A549 (cell line): ENCODE results near the gene POMT2. TPM values are rescaled to one million over a fixed set of nuclear protein-coding genes. Genes with fewer than 3 reads are reported as not detected.

Source experiments
- ATAC-seq, 2 experiments: fragments of 200-7000 bp in 1 of 2; fragments of >200 bp in 1 of 2; cut with Nextera tagmentation in 1 of 2; cut with Tn5 transposase in 1 of 2; 3 replicates each; pipeline versions ENCODE4 v1.8.0 to v1.9.1; 2018 to 2020; ENCODE audit warnings: mild to moderate bottlenecking in 1 of 2, moderate library complexity in 1 of 2
- CTCF ChIA-PET: fragments of 300-600 bp; sonication (Branson Sonifier 250); formaldehyde crosslinking; extraction: SDS; loops from one replicate; lab custom pipeline; 2021; ENCODE audit warnings: antibody characterized with exemption, inconsistent platforms; lab: Yijun Ruan, JAX
- POLR2A ChIA-PET: fragments of 350-600 bp; formaldehyde crosslinking; extraction: SDS; loops from one replicate; lab custom pipeline; 2021; ENCODE audit warnings: antibody characterized with exemption, inconsistent platforms; lab: Yijun Ruan, JAX
- DNase-seq, 2 experiments: peaks; one replicate each; pipeline versions ENCODE4 v3.0.0 to v3.0.0-alpha.2; 2011 to 2016; ENCODE audit warnings: low read depth in 1 of 2, low spot score in 1 of 2
- FAIRE-seq: peaks from 2 replicates; lab custom pipeline; 2011; peaks lifted over from hg19 to GRCh38; lab: Jason Lieb, UNC
- H3K27ac ChIP-seq, 2 experiments: fragments of >200 bp; sonication (Bioruptor Twin); formaldehyde crosslinking; 3 replicates each; pipeline ENCODE4 v1.5.1; 2016 to 2017
- H3K4me1 ChIP-seq: fragments of >200 bp; sonication (Bioruptor Twin); formaldehyde crosslinking; 3 replicates; pipeline ENCODE4 v1.6.1; 2016
- H3K4me2 ChIP-seq: fragments of >200 bp; sonication (Bioruptor Twin); formaldehyde crosslinking; 3 replicates; pipeline ENCODE4 v1.6.1; 2016
- H3K4me3 ChIP-seq: fragments of >200 bp; sonication (Bioruptor Twin); formaldehyde crosslinking; 3 replicates; pipeline ENCODE4 v1.5.1; 2016
- H3K9me3 ChIP-seq: fragments of >200 bp; sonication (Bioruptor Twin); formaldehyde crosslinking; 3 replicates; pipeline ENCODE4 v1.6.1; 2016
- ATOH8 ChIP-seq: fragments of 250-450 bp; sonication (Bioruptor Pico); IDR thresholded peaks from 2 replicates; pipeline ENCODE4 v1.5.0; 2020; ENCODE audit warnings: low read depth, mild to moderate bottlenecking, moderate library complexity
- EHF ChIP-seq: fragments of 250-450 bp; sonication (Bioruptor Pico); IDR thresholded peaks from 2 replicates; pipeline ENCODE4 v1.5.0; 2020; ENCODE audit warnings: mild to moderate bottlenecking
- ELK1 ChIP-seq: fragments of 150-350 bp; IDR thresholded peaks from 2 replicates; pipeline ENCODE4 v1.6.1; 2014; ENCODE audit warnings: low read depth, mild to moderate bottlenecking, low read length
- EP300 ChIP-seq, 2 experiments: fragments of >200 bp; sonication (Bioruptor Twin); formaldehyde crosslinking; IDR thresholded peaks; 2 replicates in 1 of 2; 3 replicates in 1 of 2; pipeline ENCODE4 v1.6.1; 2016 to 2017
- FOSL2 ChIP-seq, 2 experiments: fragments of 450-650 bp in 1 of 2; fragments of >200 bp in 1 of 2; sonication (Bioruptor Twin) in 1 of 2; formaldehyde crosslinking; IDR thresholded peaks; 2 replicates each; pipeline versions ENCODE4 v1.5.0 to v1.6.1; 2016 to 2020; ENCODE audit warnings: mild to moderate bottlenecking in 1 of 2, moderate library complexity in 1 of 2
- KDM1A ChIP-seq: fragments of 200-600 bp; sonication (generic); IDR thresholded peaks from 2 replicates; pipeline ENCODE4 v1.6.1; 2016; ENCODE audit warnings: low read depth, mild to moderate bottlenecking
- NR3C1 ChIP-seq: fragments of >200 bp; sonication (Bioruptor Twin); formaldehyde crosslinking; IDR thresholded peaks from 3 replicates; pipeline ENCODE4 v1.6.1; 2017
- RARB ChIP-seq: fragments of 250-450 bp; sonication (Bioruptor Pico); IDR thresholded peaks from 2 replicates; pipeline ENCODE4 v1.8.0; 2021; ENCODE audit warnings: mild to moderate bottlenecking, moderate library complexity
- RCOR1 ChIP-seq: fragments of 150-350 bp; IDR thresholded peaks from 2 replicates; pipeline ENCODE4 v1.6.1; 2014; ENCODE audit warnings: antibody characterized with exemption, low read length, low read depth
- REST ChIP-seq: fragments of 200-600 bp; sonication (generic); IDR thresholded peaks from 2 replicates; pipeline ENCODE4 v1.6.1; 2016; ENCODE audit warnings: antibody characterized with exemption, mild to moderate bottlenecking, moderate library complexity
- RFX5 ChIP-seq: fragments of 450-650 bp; IDR thresholded peaks from 2 replicates; pipeline ENCODE4 v1.7.1; 2014; ENCODE audit warnings: antibody characterized with exemption, mild to moderate bottlenecking, moderate library complexity
- RNF2 ChIP-seq: fragments of 200-600 bp; sonication (generic); IDR thresholded peaks from 2 replicates; pipeline ENCODE4 v1.6.1; 2016; ENCODE audit warnings: low read depth, mild to moderate bottlenecking, antibody characterized with exemption, moderate library complexity, borderline replicate concordance
- SMC3 ChIP-seq: fragments of >200 bp; sonication (Bioruptor Twin); formaldehyde crosslinking; IDR thresholded peaks from 3 replicates; pipeline ENCODE4 v1.6.1; 2018; ENCODE audit warnings: inconsistent platforms
- SREBF2 ChIP-seq: fragments of 450-650 bp; IDR thresholded peaks from 2 replicates; pipeline ENCODE4 v1.6.1; 2014; ENCODE audit warnings: mild to moderate bottlenecking, moderate library complexity
- USF2 ChIP-seq: fragments of 450-650 bp; IDR thresholded peaks from 2 replicates; pipeline ENCODE4 v1.6.1; 2014; ENCODE audit warnings: antibody characterized with exemption
- ZC3H11A ChIP-seq: fragments of 450-650 bp; IDR thresholded peaks from 2 replicates; pipeline ENCODE4 v1.6.1; 2014; ENCODE audit warnings: antibody characterized with exemption, mild to moderate bottlenecking
- ZNF302 ChIP-seq: fragments of 250-450 bp; sonication (Bioruptor Pico); IDR thresholded peaks from 2 replicates; pipeline ENCODE4 v1.9.0; 2021; ENCODE audit warnings: inconsistent platforms, mild to moderate bottlenecking, moderate library complexity
- WGBS: methylation state at CpG from one replicate; pipeline ENCODE4 v1.1.6; 2017; ENCODE audit errors: missing lambda C conversion rate; 5-methylcytosine and 5-hydroxymethylcytosine counted together
- polyA plus RNA-seq, 4 experiments: library from polyadenylated mRNA; depleted of rRNA in 3 of 4; stranded (reverse); fragments of >200 nt; fragmentation: RNase III in 1 of 4; extraction: RNeasy Plus Mini Kit Qiagen cat#74134 plus additional on column Dnase treatment in 1 of 4; gene quantifications; 2 replicates in 3 of 4; 3 replicates in 1 of 4; pipeline ENCODE4 v1.2.3, GENCODE V29; 2011 to 2017
- TF ChIP-seq, protein P1 (sequence below): IDR thresholded peaks from 2 replicates; pipeline ENCODE4 v1.6.1; 2012; ENCODE audit warnings: low read depth, borderline replicate concordance
- TF ChIP-seq, protein P2 (sequence below): IDR thresholded peaks from 2 replicates; pipeline ENCODE4 v1.6.1; 2012
- TF ChIP-seq, protein P3 (sequence below): fragments of >200 bp; sonication (Bioruptor Twin); formaldehyde crosslinking; IDR thresholded peaks from 3 replicates; pipeline ENCODE4 v1.5.1; 2016
- TF ChIP-seq, protein P4 (sequence below): fragments of >200 bp; sonication (Bioruptor Twin); formaldehyde crosslinking; IDR thresholded peaks from 3 replicates; pipeline ENCODE4 v1.6.1; 2016

Gene POMT2
- polyA plus RNA-seq, 2 of the 4 experiments (the other 2 are of a cell fraction) = 27.1 to 38.7 TPM

DNA sequence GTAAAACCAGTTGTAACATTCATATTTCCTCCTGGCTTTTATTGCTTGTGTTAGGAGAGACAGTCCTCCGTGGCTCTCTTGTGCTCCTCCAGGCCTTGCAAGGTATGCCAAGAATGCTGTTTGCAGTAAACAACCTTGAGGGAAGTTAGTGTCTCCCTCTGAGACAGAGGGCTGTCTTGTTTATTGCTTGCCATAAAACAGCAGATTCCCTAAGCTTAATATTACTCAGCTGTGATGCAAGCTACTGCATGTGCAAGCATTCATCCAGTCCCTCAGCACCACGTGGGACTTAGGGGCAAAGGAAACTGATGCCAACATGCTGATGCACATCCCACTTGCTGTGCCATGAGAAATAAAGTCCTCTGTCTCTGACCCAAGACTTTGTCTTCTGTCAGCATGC lies 6.6 kb downstream of the POMT2 start (continued):
- TF ChIP-seq, protein P1, sequence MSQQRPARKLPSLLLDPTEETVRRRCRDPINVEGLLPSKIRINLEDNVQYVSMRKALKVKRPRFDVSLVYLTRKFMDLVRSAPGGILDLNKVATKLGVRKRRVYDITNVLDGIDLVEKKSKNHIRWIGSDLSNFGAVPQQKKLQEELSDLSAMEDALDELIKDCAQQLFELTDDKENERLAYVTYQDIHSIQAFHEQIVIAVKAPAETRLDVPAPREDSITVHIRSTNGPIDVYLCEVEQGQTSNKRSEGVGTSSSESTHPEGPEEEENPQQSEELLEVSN = no peak
- TF ChIP-seq RNF2 (no peak), FOSL2 (IDR thresholded peaks at IDR 0.05) (0 out of 2 replicates have a peak, but pooled peaks have one; percentile 23), FOSL2 (CRISPR knock-in tag; IDR thresholded peaks at IDR 0.05) (peak; percentile 71), KDM1A (no peak), ELK1 (no peak), EP300 (IDR thresholded peaks at IDR 0.05) (no peak; a peak in 1 of 5 replicates), USF2 (peak; percentile 65), SREBF2 (no peak), EHF (CRISPR knock-in tag) (no peak), ZC3H11A (no peak)
- TF ChIP-seq, protein P2, sequence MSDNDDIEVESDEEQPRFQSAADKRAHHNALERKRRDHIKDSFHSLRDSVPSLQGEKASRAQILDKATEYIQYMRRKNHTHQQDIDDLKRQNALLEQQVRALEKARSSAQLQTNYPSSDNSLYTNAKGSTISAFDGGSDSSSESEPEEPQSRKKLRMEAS = peak; percentile 94

DNA sequence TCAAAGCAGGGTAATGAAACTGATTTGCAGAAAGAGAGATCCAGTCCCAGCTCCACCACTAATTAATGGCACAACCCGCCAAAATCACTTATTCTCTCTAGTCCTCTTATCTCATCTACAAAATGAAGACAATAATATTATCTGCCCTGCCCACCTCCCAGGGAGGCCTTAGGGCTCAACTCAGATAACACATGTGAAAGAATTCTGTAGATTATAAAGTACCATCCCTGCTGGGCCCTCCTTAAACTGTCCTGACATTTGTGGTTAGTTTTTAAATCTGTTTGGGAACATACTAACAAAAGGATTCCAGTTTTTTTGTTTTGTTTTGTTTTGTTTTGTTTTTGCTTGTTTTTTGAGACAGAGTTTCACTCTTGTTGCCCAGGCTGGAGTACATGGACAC lies 7.3 kb downstream of the POMT2 start:
- ChIA-PET CTCF (interaction anchor here (5.0 to 11.3 kb wide), 3 partner anchors 15 to 173 kb away, joined by 23 to 622 read pairs (median 116); partner anchors contain the start of gene ZDHHC22), POLR2A (interaction anchor here (2.6 kb wide), 1 partner anchor 10 kb away, joined by 11 read pairs; no protein-coding TSS in a partner anchor)
- peak overlapping the region; percentile 71 for H3K4me2 ChIP-seq
- 81% methylated on average over 1 of the region's 1 CpG for whole genome bisulfite sequencing
- H3K27ac ChIP-seq = peak overlapping the region; percentile 73 to 76
- no peak for FAIRE-seq
- H3K4me3 ChIP-seq = no peak overlapping the region
- peaks cover 57% of the 10 kb centered on the region for H3K4me1 ChIP-seq
- no peaks in the 10 kb centered on the region for H3K9me3 ChIP-seq
- no peak for DNase-seq
- TF ChIP-seq, protein P3, sequence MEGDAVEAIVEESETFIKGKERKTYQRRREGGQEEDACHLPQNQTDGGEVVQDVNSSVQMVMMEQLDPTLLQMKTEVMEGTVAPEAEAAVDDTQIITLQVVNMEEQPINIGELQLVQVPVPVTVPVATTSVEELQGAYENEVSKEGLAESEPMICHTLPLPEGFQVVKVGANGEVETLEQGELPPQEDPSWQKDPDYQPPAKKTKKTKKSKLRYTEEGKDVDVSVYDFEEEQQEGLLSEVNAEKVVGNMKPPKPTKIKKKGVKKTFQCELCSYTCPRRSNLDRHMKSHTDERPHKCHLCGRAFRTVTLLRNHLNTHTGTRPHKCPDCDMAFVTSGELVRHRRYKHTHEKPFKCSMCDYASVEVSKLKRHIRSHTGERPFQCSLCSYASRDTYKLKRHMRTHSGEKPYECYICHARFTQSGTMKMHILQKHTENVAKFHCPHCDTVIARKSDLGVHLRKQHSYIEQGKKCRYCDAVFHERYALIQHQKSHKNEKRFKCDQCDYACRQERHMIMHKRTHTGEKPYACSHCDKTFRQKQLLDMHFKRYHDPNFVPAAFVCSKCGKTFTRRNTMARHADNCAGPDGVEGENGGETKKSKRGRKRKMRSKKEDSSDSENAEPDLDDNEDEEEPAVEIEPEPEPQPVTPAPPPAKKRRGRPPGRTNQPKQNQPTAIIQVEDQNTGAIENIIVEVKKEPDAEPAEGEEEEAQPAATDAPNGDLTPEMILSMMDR = no peak
- TF ChIP-seq REST (no peak), RARB (CRISPR knock-in tag) (no peak), ATOH8 (no peak), ZNF302 (CRISPR knock-in tag) (no peak), NR3C1 (no peak), RFX5 (no peak), SMC3 (no peak), RCOR1 (no peak)
- TF ChIP-seq, protein P4, sequence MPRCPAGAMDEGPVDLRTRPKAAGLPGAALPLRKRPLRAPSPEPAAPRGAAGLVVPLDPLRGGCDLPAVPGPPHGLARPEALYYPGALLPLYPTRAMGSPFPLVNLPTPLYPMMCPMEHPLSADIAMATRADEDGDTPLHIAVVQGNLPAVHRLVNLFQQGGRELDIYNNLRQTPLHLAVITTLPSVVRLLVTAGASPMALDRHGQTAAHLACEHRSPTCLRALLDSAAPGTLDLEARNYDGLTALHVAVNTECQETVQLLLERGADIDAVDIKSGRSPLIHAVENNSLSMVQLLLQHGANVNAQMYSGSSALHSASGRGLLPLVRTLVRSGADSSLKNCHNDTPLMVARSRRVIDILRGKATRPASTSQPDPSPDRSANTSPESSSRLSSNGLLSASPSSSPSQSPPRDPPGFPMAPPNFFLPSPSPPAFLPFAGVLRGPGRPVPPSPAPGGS = no peak
- ATAC-seq = no peak
